NOMO-1 treated with DMSO at 0.1 percent for 48 hours (cell line): ENCODE data around the gene HOXB13.

ENCODE experiments used
- DNase-seq: peaks from one replicate; lab custom pipeline; 2025; ENCODE audit not compliant: unreplicated experiment; lab: John Stamatoyannopoulos, UW

Gene HOXB13

DNA sequence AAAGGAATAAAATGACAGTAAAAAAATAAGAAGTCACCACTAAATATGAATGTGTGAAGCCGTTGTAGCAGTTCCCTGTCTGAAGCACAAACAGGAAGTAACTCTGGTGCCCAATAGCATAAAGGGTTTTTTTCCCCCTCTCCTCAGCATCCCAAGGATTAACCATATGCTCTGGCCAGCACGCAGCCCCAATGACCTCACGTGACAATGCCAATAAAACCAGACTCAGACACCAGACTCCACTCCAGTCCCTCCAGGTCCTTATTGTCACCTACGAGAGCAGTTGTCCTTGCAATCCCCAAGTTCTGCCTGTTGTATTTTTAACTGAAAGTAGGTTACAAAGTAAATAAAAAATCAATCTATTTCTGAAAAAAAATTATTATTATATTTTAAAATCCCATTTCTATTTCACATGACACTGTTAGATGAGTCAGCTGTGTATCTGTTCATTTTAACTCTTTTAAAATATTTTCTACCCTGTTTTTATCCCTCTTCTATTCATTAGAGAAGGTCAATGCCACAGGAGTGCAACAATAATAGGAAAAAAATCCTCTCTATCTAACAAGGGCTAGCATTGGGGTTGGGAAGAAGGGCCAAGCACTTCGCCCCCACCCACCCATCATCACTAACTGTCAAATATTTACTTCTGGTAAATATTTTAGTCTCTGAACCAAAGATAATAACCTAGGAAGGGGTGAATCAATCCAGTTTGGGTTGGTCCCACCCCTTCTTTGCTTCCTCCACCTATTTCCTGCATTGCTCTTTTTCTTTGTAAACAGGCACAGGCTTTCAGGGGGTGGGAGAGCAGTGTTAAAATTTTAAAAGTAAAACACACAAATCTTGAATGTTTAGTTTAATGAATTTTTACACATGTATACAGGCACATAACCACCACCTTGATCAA, 12.8 kb downstream of the HOXB13 start:
- peak; percentile 15 for DNase-seq

DNA sequence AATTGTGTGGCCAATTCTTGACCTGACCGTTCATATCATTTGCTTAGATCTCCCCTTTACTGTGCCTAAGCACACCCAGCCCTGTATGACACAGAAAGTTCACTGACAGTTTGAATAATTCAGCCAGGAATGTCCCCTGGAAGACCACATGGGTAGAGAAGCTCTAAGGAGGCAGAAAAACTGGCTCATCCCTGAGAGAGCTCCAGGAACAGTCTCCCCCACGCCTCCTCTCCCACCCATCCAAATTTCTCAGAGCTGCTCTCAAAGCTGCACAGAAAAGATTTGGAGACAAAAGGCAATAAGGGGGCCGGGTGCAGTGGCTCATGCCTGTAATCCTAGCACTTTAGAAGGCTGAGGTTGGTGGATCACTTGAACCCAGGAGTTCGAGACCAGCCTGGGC, 17.4 kb downstream of the HOXB13 start:
- DNase-seq: no peak

DNA sequence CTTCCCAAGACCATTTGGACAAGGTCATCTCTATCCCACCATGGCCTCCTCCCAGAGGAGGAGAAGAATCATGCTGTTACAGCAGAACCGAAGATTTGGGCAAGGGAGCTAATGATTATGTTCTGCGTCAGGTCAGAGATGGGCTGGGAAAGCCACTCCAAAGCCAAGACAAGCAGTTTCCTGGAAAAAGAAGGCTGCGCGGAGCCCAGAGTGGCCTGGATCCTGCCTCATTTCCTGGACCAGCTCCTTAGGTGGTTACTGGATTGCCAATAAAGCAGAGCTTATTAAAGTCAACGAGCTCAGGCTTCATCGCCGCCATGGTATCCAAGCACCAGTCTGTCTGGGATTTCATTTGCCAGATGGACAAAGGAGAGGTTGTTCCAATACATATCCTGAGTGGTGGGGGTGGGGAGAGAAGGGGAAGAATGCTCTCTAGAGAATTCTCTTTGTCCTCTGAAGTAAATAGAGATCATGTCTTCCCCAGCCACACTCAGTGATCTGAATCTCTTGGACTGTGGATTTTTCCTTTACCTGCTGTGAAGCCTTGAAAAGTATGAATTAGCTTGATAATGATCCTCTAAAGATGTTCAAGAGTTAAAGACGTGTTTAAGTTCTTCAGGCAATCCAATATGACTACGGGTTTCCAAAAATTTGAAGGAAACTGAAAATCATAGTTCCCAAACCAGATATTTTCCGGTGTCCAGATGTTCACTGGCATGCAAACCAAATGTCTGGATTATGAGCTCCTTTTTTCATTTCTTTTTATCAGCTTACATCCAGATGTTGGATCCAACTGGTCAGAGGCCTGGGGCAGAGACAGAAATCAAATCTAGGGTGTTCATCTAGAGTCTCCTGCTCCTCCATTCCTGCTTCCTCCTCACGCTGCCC, 23.9 kb downstream of the HOXB13 start:
- no peak for DNase-seq

DNA sequence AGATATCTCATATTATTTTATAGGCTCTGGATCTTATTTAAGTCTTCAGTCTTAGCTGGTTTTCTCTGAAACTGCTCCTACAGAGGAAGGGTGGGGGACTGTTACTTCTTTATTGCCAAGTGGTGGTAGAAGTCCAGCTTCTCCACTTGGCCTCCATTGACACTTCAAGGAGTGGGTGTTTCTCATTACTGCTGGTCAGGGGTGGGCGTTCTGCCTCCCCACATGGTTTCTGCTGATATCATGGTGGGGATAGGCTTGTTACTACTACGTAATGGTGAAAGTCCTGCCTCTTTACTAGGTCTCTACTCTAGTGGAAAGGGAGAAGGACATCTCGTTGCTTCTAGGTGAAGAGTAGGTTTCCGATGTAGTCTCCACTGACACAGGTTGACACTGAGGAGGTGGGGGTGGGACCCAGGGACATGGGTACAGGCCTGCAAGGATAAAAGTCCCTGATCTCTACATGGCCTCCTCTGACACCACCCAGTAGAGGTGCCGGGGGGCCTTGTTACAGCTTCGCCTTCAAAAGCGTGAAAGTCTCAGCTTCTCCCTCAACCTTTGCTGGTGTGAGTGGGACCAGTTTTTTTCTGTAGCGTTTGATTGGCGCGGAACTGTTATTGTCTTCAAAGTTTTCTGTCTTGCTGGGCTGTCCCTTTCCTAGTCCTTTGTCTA, 26.6 kb downstream of the HOXB13 start:
- DNase-seq: no peak

DNA sequence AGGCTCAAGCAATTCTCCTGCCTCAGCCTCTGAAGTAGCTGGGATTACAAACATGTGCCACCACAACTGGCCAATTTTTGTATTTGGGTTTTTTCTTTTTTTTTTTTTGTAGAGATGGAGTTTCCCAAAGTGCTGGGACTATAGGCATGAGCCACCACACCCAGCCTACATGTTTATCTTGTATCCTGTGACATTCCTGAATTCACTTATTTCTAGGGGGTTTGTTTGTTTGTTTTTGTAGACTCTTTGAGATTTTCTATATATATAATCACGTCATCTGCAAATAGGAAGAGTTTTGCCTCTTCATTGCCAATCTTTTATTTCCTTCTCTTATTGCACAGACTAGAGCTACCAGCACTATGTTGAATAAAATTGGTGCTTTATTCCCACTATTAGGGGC, 35.4 kb downstream of the HOXB13 start:
- no peak for DNase-seq

- no peak for DNase-seq
These were observed 36.5 kb downstream of the HOXB13 start for GRCh38 chr17:48692049-48692448.

DNA sequence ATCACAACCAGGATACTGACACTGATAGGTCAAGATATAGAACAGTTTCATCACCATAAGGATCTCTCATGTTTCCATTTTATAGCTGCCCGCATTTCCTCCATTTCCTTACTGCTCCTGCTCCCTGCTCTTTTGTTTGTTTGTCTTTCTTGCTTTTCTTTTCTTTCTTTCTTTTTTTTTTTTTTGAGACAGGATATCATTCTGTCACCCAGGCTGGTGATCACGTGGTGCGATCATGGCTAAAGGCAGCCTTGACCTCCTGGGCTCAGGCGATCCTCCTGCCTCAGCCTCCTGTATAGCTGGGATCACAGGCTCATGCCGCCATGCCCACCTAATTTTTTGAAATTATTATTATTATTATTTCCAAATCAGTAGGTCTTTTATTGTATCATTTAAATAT, 37.9 kb downstream of the HOXB13 start:
- no peak for DNase-seq

- DNase-seq: no peak
These were observed 46.9 kb downstream of the HOXB13 start for GRCh38 chr17:48681609-48682008.

DNA sequence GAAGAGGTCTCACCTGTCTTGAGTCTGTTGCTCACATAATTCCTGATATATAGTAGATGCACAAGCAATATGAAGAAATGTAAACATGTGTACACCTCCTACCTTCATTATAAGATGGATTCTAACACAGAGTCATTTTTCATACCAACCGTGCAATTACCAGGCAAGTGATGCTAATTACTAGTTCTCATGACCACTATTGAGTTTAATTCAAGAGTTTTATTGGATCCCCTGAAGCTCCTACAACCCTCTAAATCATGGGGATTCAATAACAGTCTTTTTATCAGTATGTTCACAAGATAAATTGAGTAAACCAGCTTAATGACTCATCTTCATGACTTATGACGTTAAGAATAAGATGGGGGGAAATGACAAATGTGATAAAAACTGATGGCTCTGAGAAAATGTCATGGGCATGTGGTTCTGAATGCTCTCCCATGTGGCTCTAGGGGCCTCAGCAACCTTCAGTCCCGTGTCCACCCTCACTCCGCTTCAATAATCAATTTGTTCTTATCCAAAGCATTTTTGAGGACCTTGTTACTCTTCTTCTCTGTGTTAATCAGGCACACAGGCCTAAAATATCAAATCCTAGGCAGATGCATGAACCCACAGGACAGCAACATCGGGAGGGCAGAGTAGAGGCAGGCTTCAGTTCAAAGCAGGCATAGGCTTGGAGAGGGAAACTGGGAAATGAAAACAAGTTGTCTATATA, 49.0 kb downstream of the HOXB13 start:
- DNase-seq: no peak

DNA sequence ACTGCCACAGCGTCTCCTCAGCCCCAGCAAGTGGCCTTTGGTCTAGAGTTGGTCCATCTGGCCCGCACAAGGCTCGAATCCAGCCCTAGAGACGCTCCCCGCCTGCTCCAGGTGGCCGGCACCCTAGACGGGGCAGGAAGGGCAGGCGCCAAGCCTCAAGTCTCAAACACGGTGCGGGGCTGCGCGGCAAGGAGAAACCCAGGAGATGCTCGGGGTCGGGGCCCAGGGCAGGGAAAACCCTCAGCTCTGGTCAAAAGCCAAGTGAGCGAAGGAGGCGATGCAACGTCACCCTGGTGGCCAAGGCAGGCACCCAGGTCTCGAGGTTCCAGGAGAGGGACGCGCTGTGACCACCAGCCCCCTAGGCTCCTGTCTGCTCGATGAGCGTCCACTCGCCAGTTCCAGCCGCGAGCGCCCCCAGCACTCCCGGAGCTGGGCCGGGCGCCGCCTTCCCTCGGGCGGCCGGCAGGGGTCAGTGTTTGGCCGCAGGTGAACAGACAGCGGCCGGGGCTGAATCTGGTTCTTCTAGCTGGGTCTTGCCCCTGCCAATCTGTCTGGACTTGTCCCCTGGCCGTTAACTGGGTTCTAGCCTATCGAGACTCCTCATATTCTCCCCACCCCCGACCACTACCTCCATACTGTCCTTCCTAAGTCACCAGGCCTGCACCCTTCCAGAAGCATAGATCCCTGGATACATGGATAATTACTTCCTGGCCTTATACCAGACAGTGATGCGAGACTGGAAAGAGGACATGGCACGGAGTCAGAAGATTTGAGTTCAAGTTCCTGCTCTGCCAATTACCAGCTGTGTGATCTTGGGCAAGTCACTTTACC, 50.2 kb downstream of the HOXB13 start:
- peak; percentile 53 for DNase-seq

GRCh38 chr17:48676963-48677558, 51.5 kb downstream of the HOXB13 start:
- no peak for DNase-seq
